WTC11 (cell line): ENCODE data around the gene NOX5. TPM values are rescaled to one million over a fixed set of nuclear protein-coding genes. Genes with fewer than 3 reads are reported as not detected.
A peak's percentile ranks its signal among the peaks of the same experiment; 100 is the strongest.

ENCODE experiments used
- ATAC-seq: fragments of 200-7000 bp; cut with Tn5 transposase; 2 replicates; pipeline ENCODE4 v1.10.0; 2021; ENCODE audit warnings: mild to moderate bottlenecking, moderate library complexity
- CTCF ChIA-PET: fragments of 300-600 bp; sonication (Branson Sonifier 250); formaldehyde crosslinking; loops from one replicate; lab custom pipeline; 2021; ENCODE audit warnings: antibody characterized with exemption; lab: Charles Lee
- POLR2A ChIA-PET: fragments of 350-600 bp; sonication (Branson Sonifier 250); formaldehyde crosslinking; loops from one replicate; lab custom pipeline; 2021; ENCODE audit warnings: antibody characterized with exemption; lab: Charles Lee
- DNase-seq: peaks from one replicate; pipeline ENCODE4 v3.0.0; 2021; ENCODE audit warnings: low spot score
- H3K27ac Mint-ChIP-seq: 2 replicates; pipeline ENCODE4 v1.8.0; 2021; ENCODE audit warnings: mixed read lengths
- H3K27me3 Mint-ChIP-seq: 2 replicates; pipeline ENCODE4 v1.8.0; 2021; ENCODE audit warnings: low read depth, mild to moderate bottlenecking, moderate library complexity, mixed read lengths
- H3K36me3 Mint-ChIP-seq: 2 replicates; pipeline ENCODE4 v1.8.0; 2021; ENCODE audit warnings: mixed read lengths
- H3K4me1 Mint-ChIP-seq: 2 replicates; pipeline ENCODE4 v1.8.0; 2022; ENCODE audit warnings: mixed read lengths
- H3K4me3 Mint-ChIP-seq: 2 replicates; pipeline ENCODE4 v1.8.0; 2021; ENCODE audit warnings: mild to moderate bottlenecking, moderate library complexity, mixed read lengths
- H3K9me3 Mint-ChIP-seq: 2 replicates; pipeline ENCODE4 v1.8.0; 2021; ENCODE audit warnings: mixed read lengths
- CBFB ChIP-seq: sonication (generic); formaldehyde crosslinking; IDR thresholded peaks from 2 replicates; pipeline ENCODE4 v1.8.1; 2022; ENCODE audit warnings: mild to moderate bottlenecking, low read depth, missing genetic modification reagents
- ELF4 ChIP-seq: sonication (generic); formaldehyde crosslinking; IDR thresholded peaks from 2 replicates; pipeline ENCODE4 v1.8.1; 2022; ENCODE audit warnings: low read depth, mild to moderate bottlenecking, moderate library complexity, missing genetic modification reagents
- ETV6 ChIP-seq: sonication (generic); formaldehyde crosslinking; IDR thresholded peaks from 2 replicates; pipeline ENCODE4 v1.8.1; 2022; ENCODE audit warnings: mild to moderate bottlenecking, missing genetic modification reagents
- GTF2I ChIP-seq: fragments of 250-450 bp; sonication (Bioruptor Pico); conservative IDR thresholded peaks from 2 replicates; pipeline ENCODE4 v1.4.0; 2021; ENCODE audit warnings: mild to moderate bottlenecking
- HMGXB4 ChIP-seq: sonication (generic); formaldehyde crosslinking; IDR thresholded peaks from 2 replicates; pipeline ENCODE4 v1.8.1; 2023; ENCODE audit warnings: mild to moderate bottlenecking, moderate library complexity, missing genetic modification reagents
- JUN ChIP-seq: sonication (generic); formaldehyde crosslinking; IDR thresholded peaks from 2 replicates; pipeline ENCODE4 v1.8.0; 2023; ENCODE audit warnings: mild to moderate bottlenecking, missing genetic modification reagents
- NFE2L1 ChIP-seq: sonication (generic); formaldehyde crosslinking; IDR thresholded peaks from 2 replicates; pipeline ENCODE4 v1.8.1; 2023; ENCODE audit warnings: missing genetic modification reagents
- NR1H2 ChIP-seq: sonication (generic); formaldehyde crosslinking; IDR thresholded peaks from 2 replicates; pipeline ENCODE4 v1.9.0; 2021; ENCODE audit warnings: mild to moderate bottlenecking, moderate library complexity, missing genetic modification reagents
- NR2C2 ChIP-seq: sonication (generic); formaldehyde crosslinking; IDR thresholded peaks from 2 replicates; pipeline ENCODE4 v1.8.0; 2022; ENCODE audit warnings: mild to moderate bottlenecking, missing genetic modification reagents
- SMAD3 ChIP-seq: sonication (generic); formaldehyde crosslinking; IDR thresholded peaks from 2 replicates; pipeline ENCODE4 v1.8.0; 2022; ENCODE audit warnings: missing genetic modification reagents, mild to moderate bottlenecking, borderline replicate concordance
- SMAD4 ChIP-seq: sonication (generic); formaldehyde crosslinking; IDR thresholded peaks from 2 replicates; pipeline ENCODE4 v1.8.0; 2022; ENCODE audit warnings: mild to moderate bottlenecking, missing genetic modification reagents
- SOX15 ChIP-seq: fragments of 250-450 bp; sonication (Bioruptor Pico); IDR thresholded peaks from 2 replicates; pipeline ENCODE4 v1.9.0; 2021; ENCODE audit warnings: mild to moderate bottlenecking
- ZNF423 ChIP-seq: fragments of 250-450 bp; sonication (Bioruptor Pico); IDR thresholded peaks from 2 replicates; pipeline ENCODE4 v2.1.2; 2022; ENCODE audit warnings: mild to moderate bottlenecking, moderate library complexity
- ZNF512 ChIP-seq: sonication (generic); formaldehyde crosslinking; IDR thresholded peaks from 2 replicates; pipeline ENCODE4 v1.8.1; 2022; ENCODE audit warnings: missing genetic modification reagents, borderline replicate concordance
- total RNA-seq: library from RNA; stranded (reverse); gene quantifications from 3 replicates; pipeline ENCODE4 v1.2.3, GENCODE V29; 2021
- TF ChIP-seq, protein P1 (sequence below): fragments of 250-450 bp; sonication (Bioruptor Pico); conservative IDR thresholded peaks from 2 replicates; pipeline ENCODE4 v1.9.0; 2021; ENCODE audit warnings: mild to moderate bottlenecking
- TF ChIP-seq, protein P2 (sequence below): sonication (generic); formaldehyde crosslinking; IDR thresholded peaks from 2 replicates; pipeline ENCODE4 v1.8.0; 2022; ENCODE audit warnings: mild to moderate bottlenecking, missing genetic modification reagents
- TF ChIP-seq, protein P3 (sequence below): sonication (generic); formaldehyde crosslinking; IDR thresholded peaks from 2 replicates; pipeline ENCODE4 v1.8.1; 2023; ENCODE audit warnings: mild to moderate bottlenecking, missing genetic modification reagents
- TF ChIP-seq, protein P4 (sequence below): sonication (generic); formaldehyde crosslinking; IDR thresholded peaks from 2 replicates; pipeline ENCODE4 v1.8.1; 2023; ENCODE audit warnings: mild to moderate bottlenecking, missing genetic modification reagents, moderate library complexity

Gene NOX5
- total RNA-seq, 1 experiment from 2014 or later: not detected

GRCh38 chr15:69082554-69082953, 68.1 kb downstream of the NOX5 start:
- Mint-ChIP-seq H3K27ac (no peak overlapping the region), H3K27me3 (peaks cover 16% of the 10 kb centered on the region), H3K36me3 (no peaks in the 10 kb centered on the region), H3K4me1 (peaks cover 76% of the 10 kb centered on the region), H3K4me3 (no peak overlapping the region), H3K9me3 (no peaks in the 10 kb centered on the region)
- no peak for ATAC-seq
- DNase-seq: no peak
- POLR2A ChIA-PET: no interaction called here
- TF ChIP-seq ZNF423 (CRISPR knock-in tag): no peak
- TF ChIP-seq, protein P1, sequence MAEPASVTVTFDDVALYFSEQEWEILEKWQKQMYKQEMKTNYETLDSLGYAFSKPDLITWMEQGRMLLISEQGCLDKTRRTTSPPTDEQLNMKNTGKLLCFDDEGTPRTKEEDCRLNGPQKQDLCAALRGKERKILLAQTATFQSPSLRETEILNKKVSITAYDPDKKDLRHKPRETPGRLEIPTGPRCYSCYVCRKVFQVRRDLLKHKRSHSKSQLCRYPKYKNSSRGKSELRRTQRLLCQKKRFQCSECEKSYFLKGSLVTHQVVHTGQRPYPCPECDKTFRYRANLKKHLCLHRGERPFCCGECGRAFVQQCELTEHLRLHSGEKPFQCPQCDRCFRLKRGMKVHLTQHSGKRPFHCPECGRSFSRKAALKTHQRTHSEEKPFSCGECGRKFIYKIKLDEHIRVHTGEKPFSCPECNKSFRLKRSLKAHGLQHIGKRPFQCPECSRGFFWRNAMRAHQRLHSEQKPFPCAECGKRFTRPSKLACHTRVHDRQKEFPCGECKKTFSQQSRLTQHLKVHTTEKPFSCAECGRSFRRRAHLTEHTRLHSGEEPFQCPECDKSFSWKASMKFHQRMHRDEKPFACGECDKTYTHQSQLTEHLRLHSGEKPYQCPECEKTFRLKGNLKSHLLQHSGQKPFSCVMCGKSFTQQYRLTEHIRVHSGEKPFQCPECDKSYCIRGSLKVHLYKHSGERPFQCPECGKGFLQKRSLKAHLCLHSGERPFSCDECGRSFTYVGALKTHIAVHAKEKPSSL (CRISPR knock-in tag): no peak
- TF ChIP-seq, protein P2, sequence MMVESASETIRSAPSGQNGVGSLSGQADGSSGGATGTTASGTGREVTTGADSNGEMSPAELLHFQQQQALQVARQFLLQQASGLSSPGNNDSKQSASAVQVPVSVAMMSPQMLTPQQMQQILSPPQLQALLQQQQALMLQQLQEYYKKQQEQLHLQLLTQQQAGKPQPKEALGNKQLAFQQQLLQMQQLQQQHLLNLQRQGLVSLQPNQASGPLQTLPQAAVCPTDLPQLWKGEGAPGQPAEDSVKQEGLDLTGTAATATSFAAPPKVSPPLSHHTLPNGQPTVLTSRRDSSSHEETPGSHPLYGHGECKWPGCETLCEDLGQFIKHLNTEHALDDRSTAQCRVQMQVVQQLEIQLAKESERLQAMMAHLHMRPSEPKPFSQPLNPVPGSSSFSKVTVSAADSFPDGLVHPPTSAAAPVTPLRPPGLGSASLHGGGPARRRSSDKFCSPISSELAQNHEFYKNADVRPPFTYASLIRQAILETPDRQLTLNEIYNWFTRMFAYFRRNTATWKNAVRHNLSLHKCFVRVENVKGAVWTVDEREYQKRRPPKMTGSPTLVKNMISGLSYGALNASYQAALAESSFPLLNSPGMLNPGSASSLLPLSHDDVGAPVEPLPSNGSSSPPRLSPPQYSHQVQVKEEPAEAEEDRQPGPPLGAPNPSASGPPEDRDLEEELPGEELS (CRISPR knock-in tag): no peak
- TF ChIP-seq SMAD3 (CRISPR knock-in tag): no peak
- TF ChIP-seq NR1H2 (CRISPR knock-in tag): no peak
- TF ChIP-seq, protein P3, sequence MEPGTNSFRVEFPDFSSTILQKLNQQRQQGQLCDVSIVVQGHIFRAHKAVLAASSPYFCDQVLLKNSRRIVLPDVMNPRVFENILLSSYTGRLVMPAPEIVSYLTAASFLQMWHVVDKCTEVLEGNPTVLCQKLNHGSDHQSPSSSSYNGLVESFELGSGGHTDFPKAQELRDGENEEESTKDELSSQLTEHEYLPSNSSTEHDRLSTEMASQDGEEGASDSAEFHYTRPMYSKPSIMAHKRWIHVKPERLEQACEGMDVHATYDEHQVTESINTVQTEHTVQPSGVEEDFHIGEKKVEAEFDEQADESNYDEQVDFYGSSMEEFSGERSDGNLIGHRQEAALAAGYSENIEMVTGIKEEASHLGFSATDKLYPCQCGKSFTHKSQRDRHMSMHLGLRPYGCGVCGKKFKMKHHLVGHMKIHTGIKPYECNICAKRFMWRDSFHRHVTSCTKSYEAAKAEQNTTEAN (CRISPR knock-in tag): no peak
- no peak for TF ChIP-seq JUN (CRISPR knock-in tag)
- TF ChIP-seq, protein P4, sequence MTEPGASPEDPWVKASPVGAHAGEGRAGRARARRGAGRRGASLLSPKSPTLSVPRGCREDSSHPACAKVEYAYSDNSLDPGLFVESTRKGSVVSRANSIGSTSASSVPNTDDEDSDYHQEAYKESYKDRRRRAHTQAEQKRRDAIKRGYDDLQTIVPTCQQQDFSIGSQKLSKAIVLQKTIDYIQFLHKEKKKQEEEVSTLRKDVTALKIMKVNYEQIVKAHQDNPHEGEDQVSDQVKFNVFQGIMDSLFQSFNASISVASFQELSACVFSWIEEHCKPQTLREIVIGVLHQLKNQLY (CRISPR knock-in tag): no peak
- TF ChIP-seq NR2C2: no peak
- no peak for TF ChIP-seq SMAD4
- TF ChIP-seq ZNF512 (CRISPR knock-in tag): no peak
- TF ChIP-seq GTF2I (CRISPR knock-in tag): no peak
- no peak for TF ChIP-seq CBFB (CRISPR knock-in tag)
- TF ChIP-seq, all 79 proteins: peak for 0
- CTCF ChIA-PET: no interaction called here

GRCh38 chr15:69084404-69085030, 70.0 kb downstream of the NOX5 start:
- peaks cover 90% of the 10 kb centered on the region for H3K4me1 Mint-ChIP-seq
- H3K27ac Mint-ChIP-seq: no peak overlapping the region
- POLR2A ChIA-PET: interaction anchor here (0.6 to 0.8 kb wide), 2 partner anchors 86 to 1057 kb away, joined by 3 to 12 read pairs; no protein-coding TSS in a partner anchor
- H3K4me3 Mint-ChIP-seq: no peak overlapping the region
- CTCF ChIA-PET: interaction anchor here (1.5 kb wide), 1 partner anchor 25 kb away, joined by 5 read pairs; no protein-coding TSS in a partner anchor
- TF ChIP-seq ETV6: 0 out of 2 replicates have a peak, but pooled peaks have one; percentile 28
- TF ChIP-seq HMGXB4: no peak
- TF ChIP-seq ELF4 (CRISPR knock-in tag): no peak
- TF ChIP-seq NFE2L1 (CRISPR knock-in tag): peak; percentile 52; the same call in 1 of the 2 replicates
- TF ChIP-seq ZNF512 (CRISPR knock-in tag): peak; percentile 77; the same call in 1 of the 2 replicates
- no peak for TF ChIP-seq SOX15 (CRISPR knock-in tag)
- TF ChIP-seq, all 79 proteins: peak for 3
- Mint-ChIP-seq H3K9me3 (no peaks in the 10 kb centered on the region), H3K27me3 (peaks cover 16% of the 10 kb centered on the region), H3K36me3 (no peaks in the 10 kb centered on the region)
- DNase-seq (no peak), ATAC-seq (no peak)
